ENCODE measurements around the gene NOC2L.
A peak's percentile ranks its signal among the peaks of the same experiment; 100 is the strongest.
"Not testable (repeated sequence)": the region's sequence is repeated elsewhere in the genome, so short reads cannot be mapped to it uniquely, and the experiment has no call there.

The NOC2L gene

DNA sequence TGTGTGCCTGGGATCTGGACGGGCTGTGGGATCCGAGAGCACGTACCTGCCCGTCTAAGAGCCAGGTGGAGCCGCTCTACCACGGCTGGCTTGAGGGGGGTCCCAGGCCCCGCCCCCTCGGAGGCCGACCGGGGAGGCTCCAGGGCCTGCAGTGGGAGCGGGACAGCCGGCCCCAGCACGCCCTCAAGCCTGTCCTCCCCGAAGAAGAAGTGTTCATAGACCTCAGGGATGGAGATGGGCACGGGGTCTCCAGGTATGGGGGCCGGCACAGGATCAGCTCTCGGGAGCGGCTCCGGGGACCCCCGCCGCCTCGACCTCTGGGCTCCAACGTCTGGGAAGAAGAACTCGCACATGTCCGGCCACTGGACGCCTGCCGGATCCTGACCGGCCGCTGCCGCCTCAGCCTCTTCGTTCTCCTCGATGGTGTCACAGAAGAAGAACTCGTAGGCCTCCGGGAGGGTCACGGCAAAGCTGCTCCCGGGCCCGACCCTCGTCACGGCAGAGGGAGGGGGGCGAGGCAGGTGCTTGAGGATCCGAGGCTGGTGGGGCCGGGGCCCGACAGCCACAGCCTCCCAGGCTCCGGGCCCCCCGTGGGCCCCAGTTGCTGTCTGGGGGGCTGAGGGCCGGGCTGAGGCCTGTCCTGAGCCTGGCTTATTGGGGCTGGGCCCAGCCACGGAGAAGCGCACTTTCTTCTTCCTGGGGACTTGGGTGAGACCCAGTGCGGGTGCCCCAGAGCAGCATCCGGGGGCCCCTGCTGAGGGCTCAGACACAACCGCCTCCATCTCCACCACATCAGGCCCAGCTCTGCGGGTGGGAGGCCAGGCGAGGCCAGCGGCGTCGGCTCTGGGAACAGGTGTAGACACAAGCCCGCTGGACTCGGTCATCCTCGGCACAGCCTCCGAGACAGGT, 20.0 kb upstream of the NOC2L start:
- in situ Hi-C loops (cut with HindIII; ENCODE audit: low sequenced_read_pairs) = no loop called here
- TF ChIP-seq, protein P1, sequence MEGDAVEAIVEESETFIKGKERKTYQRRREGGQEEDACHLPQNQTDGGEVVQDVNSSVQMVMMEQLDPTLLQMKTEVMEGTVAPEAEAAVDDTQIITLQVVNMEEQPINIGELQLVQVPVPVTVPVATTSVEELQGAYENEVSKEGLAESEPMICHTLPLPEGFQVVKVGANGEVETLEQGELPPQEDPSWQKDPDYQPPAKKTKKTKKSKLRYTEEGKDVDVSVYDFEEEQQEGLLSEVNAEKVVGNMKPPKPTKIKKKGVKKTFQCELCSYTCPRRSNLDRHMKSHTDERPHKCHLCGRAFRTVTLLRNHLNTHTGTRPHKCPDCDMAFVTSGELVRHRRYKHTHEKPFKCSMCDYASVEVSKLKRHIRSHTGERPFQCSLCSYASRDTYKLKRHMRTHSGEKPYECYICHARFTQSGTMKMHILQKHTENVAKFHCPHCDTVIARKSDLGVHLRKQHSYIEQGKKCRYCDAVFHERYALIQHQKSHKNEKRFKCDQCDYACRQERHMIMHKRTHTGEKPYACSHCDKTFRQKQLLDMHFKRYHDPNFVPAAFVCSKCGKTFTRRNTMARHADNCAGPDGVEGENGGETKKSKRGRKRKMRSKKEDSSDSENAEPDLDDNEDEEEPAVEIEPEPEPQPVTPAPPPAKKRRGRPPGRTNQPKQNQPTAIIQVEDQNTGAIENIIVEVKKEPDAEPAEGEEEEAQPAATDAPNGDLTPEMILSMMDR (IDR thresholded peaks at IDR 0.05; ENCODE audit: low read depth, low read length) = no peak
- no peak for DNase-seq (ENCODE audit: low read depth, low spot score)
- no peak overlapping the region for H3K4me3 ChIP-seq (ENCODE audit: low read depth, low read length)

GRCh38 chr1:978069-978834, 19.2 kb upstream of the NOC2L start:
- in situ Hi-C loops (cut with HindIII; ENCODE audit: low sequenced_read_pairs) = no loop called here
- TF ChIP-seq, protein P1 (IDR thresholded peaks at IDR 0.05; ENCODE audit: low read depth, low read length) = no peak
- no peak overlapping the region for H3K4me3 ChIP-seq (ENCODE audit: low read depth, low read length)
- no peak for DNase-seq (ENCODE audit: low read depth, low spot score)

DNA sequence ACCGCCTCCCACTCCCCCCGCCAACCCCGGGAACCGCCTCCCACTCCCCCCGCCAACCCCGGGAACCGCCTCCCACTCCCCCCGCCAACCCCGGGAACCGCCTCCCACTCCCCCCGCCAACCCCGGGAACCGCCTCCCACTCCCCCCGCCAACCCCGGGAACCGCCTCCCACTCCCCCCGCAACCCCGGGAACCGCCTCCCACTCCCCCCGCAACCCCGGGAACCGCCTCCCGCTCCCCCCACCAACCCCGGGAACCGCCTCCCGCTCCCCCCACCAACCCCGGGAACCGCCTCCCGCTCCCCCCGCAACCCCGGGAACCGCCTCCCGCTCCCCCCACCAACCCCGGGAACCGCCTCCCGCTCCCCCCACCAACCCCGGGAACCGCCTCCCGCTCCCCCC, 17.7 kb upstream of the NOC2L start:
- in situ Hi-C loops (cut with HindIII; ENCODE audit: low sequenced_read_pairs); DNase-seq (ENCODE audit: low read depth, low spot score); H3K4me3 ChIP-seq (ENCODE audit: low read depth, low read length): not testable (repeated sequence)

GRCh38 chr1:975896-976683, 17.0 kb upstream of the NOC2L start:
- H3K4me3 ChIP-seq (ENCODE audit: low read depth, low read length) = no peak overlapping the region
- TF ChIP-seq, protein P1 (IDR thresholded peaks at IDR 0.05; ENCODE audit: low read depth, low read length) = peak; percentile 83
- DNase-seq (ENCODE audit: low read depth, low spot score) = peak; percentile 73
- in situ Hi-C loops (cut with HindIII; ENCODE audit: low sequenced_read_pairs) = no loop called here

- in situ Hi-C loops (cut with HindIII; ENCODE audit: low sequenced_read_pairs) = no loop called here
Observed at GRCh38 chr1:975365-975764, 16.3 kb upstream of the NOC2L start.

GRCh38 chr1:974687-975328, 15.8 kb upstream of the NOC2L start:
- in situ Hi-C loops (cut with HindIII; ENCODE audit: low sequenced_read_pairs) = no loop called here
- TF ChIP-seq, protein P1 (IDR thresholded peaks at IDR 0.05; ENCODE audit: low read depth, low read length) = no peak
- no peak overlapping the region for H3K4me3 ChIP-seq (ENCODE audit: low read depth, low read length)
- no peak for DNase-seq (ENCODE audit: low read depth, low spot score)

More at GRCh38 chr1:975365-975764, 16.3 kb upstream of the NOC2L start:
- TF ChIP-seq, protein P1 (IDR thresholded peaks at IDR 0.05; ENCODE audit: low read depth, low read length) = no peak
- no peak overlapping the region for H3K4me3 ChIP-seq (ENCODE audit: low read depth, low read length)
- no peak for DNase-seq (ENCODE audit: low read depth, low spot score)

Data from astrocyte of the spinal cord (primary cell).